ENCODE results near the gene NUDT7. TPM values are rescaled to one million over a fixed set of nuclear protein-coding genes. Genes with fewer than 3 reads are reported as not detected.

NUDT7 gene
- total RNA-seq, 4 donors from 2014 or later: 2.3 to 10.1 (median 6.3) TPM

DNA sequence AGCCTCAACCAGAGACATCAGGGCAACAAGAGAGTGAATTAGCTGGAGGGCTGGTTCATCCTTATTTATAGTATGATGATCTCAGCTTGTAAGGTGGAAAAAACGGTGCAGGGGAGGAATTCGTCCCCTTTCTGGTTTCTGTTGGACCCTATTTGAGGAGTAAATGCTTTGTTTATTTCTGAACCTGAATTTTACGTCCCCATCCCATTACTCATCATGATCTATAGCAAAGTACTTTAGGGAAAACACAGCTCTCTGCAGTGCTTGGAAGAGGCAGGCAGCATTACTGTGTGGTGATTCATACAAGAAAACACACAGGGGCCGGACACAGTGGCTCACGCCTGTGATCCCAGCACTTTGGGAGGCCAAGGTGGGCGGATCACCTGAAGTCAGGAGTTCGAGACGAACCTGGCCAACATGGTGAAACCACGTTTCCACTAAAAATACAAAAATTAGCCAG, 58.1 kb downstream of the NUDT7 start:
- Histone ChIP-seq H3K27me3 (peaks cover 0 to 14% (median 0%) of the 10 kb centered on the region in 4 donors), H3K4me3 (no peak overlapping the region), H3K4me1 (no peaks in the 10 kb centered on the region), H3K36me3 (no peaks in the 10 kb centered on the region), H3K27ac (no peak overlapping the region), H3K9me3 (no peaks in the 10 kb centered on the region)
- no peak for DNase-seq
- intact Hi-C loops (cut with DNase I): no loop called here
- 35 to 53% methylated on average over 8 to 9 of the region's 9 CpGs for WGBS, 2 donors
- TF ChIP-seq POLR2A (IDR thresholded peaks at IDR 0.05): no peak
- TF ChIP-seq, protein P1, sequence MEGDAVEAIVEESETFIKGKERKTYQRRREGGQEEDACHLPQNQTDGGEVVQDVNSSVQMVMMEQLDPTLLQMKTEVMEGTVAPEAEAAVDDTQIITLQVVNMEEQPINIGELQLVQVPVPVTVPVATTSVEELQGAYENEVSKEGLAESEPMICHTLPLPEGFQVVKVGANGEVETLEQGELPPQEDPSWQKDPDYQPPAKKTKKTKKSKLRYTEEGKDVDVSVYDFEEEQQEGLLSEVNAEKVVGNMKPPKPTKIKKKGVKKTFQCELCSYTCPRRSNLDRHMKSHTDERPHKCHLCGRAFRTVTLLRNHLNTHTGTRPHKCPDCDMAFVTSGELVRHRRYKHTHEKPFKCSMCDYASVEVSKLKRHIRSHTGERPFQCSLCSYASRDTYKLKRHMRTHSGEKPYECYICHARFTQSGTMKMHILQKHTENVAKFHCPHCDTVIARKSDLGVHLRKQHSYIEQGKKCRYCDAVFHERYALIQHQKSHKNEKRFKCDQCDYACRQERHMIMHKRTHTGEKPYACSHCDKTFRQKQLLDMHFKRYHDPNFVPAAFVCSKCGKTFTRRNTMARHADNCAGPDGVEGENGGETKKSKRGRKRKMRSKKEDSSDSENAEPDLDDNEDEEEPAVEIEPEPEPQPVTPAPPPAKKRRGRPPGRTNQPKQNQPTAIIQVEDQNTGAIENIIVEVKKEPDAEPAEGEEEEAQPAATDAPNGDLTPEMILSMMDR (IDR thresholded peaks at IDR 0.05): no peak

DNA sequence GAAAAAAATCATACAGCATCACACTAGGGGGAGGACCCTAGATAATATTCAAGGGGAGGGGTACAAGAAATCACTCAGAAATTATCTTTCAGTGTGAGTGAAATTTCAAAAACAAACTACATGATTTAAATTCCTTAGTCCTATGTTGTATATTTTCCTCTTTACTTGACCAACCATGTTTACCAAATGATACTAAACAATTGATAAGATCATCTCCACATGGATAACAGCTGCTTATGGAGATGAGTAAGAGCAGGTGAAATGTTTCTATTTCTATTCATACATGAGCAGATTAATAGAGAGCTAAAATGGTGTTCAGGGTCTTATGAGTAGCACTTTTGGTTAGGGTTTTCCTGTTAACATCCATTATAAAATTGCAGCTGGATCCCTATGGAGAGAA, 58.8 kb downstream of the NUDT7 start:
- H3K27me3 ChIP-seq: peaks cover 0 to 20% (median 0%) of the 10 kb centered on the region in 4 donors
- H3K4me1 ChIP-seq: no peaks in the 10 kb centered on the region
- TF ChIP-seq, protein P1 (IDR thresholded peaks at IDR 0.05): no peak
- no peak for TF ChIP-seq POLR2A (IDR thresholded peaks at IDR 0.05)
- H3K4me3 ChIP-seq: no peak overlapping the region
- no peaks in the 10 kb centered on the region for H3K9me3 ChIP-seq
- no peak overlapping the region for H3K27ac ChIP-seq
- intact Hi-C loops (cut with DNase I): no loop called here
- H3K36me3 ChIP-seq: no peaks in the 10 kb centered on the region
- DNase-seq: no peak

DNA sequence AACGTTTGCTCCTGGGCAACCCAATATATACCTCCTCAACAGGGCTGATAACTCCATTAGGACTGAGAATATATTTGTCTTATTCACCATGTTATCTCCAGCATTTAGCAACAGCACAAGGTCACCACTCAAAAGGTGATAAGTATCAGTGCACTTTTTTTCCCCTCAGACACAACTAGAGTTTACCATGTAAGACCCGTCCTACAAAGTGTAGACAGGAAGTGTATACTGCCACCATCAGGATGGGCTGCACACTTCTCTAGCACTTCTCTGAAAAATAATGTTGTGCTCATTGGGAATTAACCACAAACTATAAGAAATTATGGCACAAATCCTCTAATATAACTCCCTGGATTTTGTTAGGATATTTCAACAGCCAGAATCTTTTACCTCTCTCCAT, 60.4 kb downstream of the NUDT7 start:
- Histone ChIP-seq H3K4me1 (no peaks in the 10 kb centered on the region), H3K27me3 (peaks cover 0 to 36% (median 0%) of the 10 kb centered on the region in 4 donors), H3K4me3 (no peak overlapping the region), H3K36me3 (no peaks in the 10 kb centered on the region), H3K27ac (no peak overlapping the region), H3K9me3 (no peaks in the 10 kb centered on the region)
- 21 to 22% methylated on average over 2 of the region's 2 CpGs for WGBS, 2 donors
- intact Hi-C loops (cut with DNase I): no loop called here
- TF ChIP-seq, protein P1 (IDR thresholded peaks at IDR 0.05): no peak
- TF ChIP-seq POLR2A (IDR thresholded peaks at IDR 0.05): no peak
- DNase-seq: no peak

DNA sequence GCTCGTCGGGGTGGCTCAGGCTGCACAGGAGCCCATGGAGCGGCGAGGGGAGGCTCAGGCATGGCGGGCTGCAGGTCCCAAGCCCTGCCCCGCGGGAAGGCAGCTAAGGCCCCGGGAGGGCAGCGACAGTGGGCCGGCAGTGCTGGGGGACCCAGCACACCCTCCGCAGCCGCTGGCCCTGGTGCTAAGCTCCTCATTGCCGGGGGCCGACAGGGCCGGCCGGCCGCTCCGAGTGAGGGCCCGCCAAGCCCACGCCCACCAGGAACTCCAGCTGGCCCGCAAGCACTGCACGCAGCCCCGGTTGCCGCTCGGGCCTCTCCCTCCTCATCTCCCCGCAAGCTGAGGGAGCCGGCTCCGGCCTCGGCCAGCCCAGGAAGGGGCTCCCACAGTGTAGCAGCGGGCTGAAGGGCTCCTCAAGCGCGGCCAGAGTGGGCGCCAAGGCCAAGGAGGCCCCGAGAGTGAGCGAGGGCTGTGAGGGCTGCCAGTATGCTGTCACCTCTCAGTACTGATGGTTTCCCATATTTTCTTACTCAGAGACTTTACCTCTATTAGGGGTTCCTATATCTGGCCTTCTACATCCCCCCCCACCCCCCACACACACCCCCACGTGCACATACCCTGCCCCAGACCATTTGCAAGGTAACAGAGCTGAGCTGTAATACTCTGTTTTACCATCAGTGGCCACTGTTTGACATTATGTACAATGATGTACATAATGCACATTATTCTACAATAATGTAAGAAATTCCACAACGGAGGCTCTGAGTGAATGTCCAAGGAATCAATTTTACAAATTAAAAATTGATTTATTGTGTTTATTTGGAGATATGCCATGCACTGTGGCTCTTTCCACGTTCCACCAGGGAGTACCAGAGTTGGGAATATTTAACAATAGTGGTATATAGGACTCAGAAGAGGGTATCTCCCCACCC, 62.4 kb downstream of the NUDT7 start:
- Histone ChIP-seq H3K9me3 (no peaks in the 10 kb centered on the region), H3K27ac (no peak overlapping the region), H3K4me1 (peaks cover 8 to 18% (median 9%) of the 10 kb centered on the region in 3 donors), H3K36me3 (no peaks in the 10 kb centered on the region), H3K27me3 (peaks cover 13 to 57% (median 14%) of the 10 kb centered on the region in 4 donors), H3K4me3 (no peak overlapping the region)
- TF ChIP-seq, protein P1 (IDR thresholded peaks at IDR 0.05): peak in 1 of 6 experiments; percentile 9
- no peak for TF ChIP-seq POLR2A (IDR thresholded peaks at IDR 0.05)
- intact Hi-C loops (cut with DNase I): no loop called here
- WGBS, 2 donors: 36 to 47% methylated on average over 4 to 6 of the region's 38 CpGs
- no peak for DNase-seq

DNA sequence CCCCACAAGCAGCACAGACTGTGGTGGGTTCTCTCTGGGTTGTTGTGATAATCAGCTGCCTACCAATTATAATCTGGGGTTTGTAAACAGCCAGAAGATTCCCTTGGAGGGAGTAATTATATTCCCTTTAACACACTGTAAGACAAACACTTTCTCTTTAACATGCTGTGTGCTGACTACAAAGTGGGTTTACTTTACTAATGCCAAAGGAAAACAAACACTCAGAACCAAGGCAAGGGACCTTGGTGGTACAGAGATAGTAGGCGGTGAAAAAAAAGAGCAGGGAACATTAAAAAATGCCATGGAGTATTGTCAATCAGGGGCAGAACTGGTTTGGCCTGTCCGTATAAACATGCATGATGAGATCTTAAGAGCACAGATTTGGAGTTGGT, 63.1 kb downstream of the NUDT7 start:
- Histone ChIP-seq H3K4me3 (no peak overlapping the region), H3K27ac (no peak overlapping the region), H3K36me3 (no peaks in the 10 kb centered on the region), H3K4me1 (peaks cover 8 to 18% (median 9%) of the 10 kb centered on the region in 3 donors), H3K27me3 (peaks cover 13 to 63% (median 15%) of the 10 kb centered on the region in 4 donors), H3K9me3 (no peaks in the 10 kb centered on the region)
- intact Hi-C loops (cut with DNase I): no loop called here
- 59 to 60% methylated on average over 2 of the region's 2 CpGs for WGBS, 2 donors
- TF ChIP-seq, protein P1 (IDR thresholded peaks at IDR 0.05): no peak
- TF ChIP-seq POLR2A (IDR thresholded peaks at IDR 0.05): no peak
- no peak for DNase-seq

Measured in esophagus squamous epithelium (tissue), 5 donors.